ENCODE data around the gene HOOK2.
A peak's percentile ranks its signal among the peaks of the same experiment; 100 is the strongest.

The HOOK2 gene

GRCh38 chr19:12779162-12779993 is 4.0 kb upstream of the HOOK2 start:
- H3K4me3 ChIP-seq (replicated peaks; ENCODE audit: low read depth, low read length): peak overlapping the region; percentile 75
- peak; percentile 31 for TF ChIP-seq CTCF (IDR thresholded peaks at IDR 0.05; ENCODE audit: insufficient read depth, low read length, poor library complexity, severe bottlenecking)
- no peaks in the 10 kb centered on the region for H3K36me3 ChIP-seq (ENCODE audit: control insufficient read depth, insufficient read depth, low read length)
- H3K27me3 ChIP-seq (replicated peaks; ENCODE audit: control insufficient read depth, insufficient read depth, low read length): no peaks in the 10 kb centered on the region
- peak; percentile 56 for DNase-seq (ENCODE audit: extremely low read depth, insufficient read length)

- H3K27me3 ChIP-seq (replicated peaks; ENCODE audit: control insufficient read depth, insufficient read depth, low read length): no peaks in the 10 kb centered on the region
- no peaks in the 10 kb centered on the region for H3K36me3 ChIP-seq (ENCODE audit: control insufficient read depth, insufficient read depth, low read length)
- H3K4me3 ChIP-seq (replicated peaks; ENCODE audit: low read depth, low read length): peak overlapping the region; percentile 75
- no peak for DNase-seq (ENCODE audit: extremely low read depth, insufficient read length)
- no peak for TF ChIP-seq CTCF (IDR thresholded peaks at IDR 0.05; ENCODE audit: insufficient read depth, low read length, poor library complexity, severe bottlenecking)
Observed at GRCh38 chr19:12778905-12779161, 3.5 kb upstream of the HOOK2 start.

DNA sequence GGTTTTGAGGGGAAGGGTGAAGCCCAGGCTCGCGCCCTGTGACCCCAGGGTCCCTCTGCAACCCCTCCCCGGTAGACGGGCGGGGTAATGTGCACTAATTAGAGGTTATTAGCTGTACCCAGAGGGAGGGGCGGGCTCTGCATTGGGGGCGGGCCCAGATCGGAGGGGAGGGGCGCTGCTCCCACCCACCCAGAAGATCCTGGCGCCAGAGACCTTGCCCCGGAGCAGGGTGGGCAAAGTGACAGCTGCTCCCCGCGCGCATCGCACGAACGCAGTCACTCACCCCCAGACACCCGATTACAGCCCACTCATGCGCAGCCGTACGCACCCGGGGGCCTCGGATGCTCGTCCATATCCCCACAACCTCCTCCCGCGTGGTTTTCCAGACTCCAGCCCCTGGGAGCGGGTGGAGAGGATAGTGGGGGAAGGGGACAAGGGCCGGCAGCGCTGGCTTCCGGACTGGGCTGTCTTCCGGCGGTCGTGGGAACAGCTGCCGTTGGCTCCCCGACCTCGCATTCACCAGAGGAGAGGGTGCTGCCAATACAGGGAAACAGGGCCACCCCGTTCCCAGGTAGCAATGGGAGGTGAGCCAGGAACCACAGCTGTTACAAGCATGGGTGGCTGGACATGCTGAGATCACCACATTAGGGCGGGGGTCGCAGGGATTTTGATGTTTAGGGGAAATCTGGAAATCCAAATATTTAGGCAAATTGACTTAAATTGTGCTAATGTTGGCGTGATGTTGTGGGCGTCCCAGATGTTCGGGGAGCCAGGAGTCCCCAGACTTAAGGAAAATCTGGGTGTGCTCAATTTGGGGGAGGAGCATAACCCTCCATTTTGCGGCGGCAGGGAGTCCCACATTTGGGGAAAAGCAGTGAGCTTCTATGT is 2.9 kb upstream of the HOOK2 start:
- no peak for TF ChIP-seq CTCF (IDR thresholded peaks at IDR 0.05; ENCODE audit: insufficient read depth, low read length, poor library complexity, severe bottlenecking)
- Histone ChIP-seq H3K4me3 (replicated peaks; ENCODE audit: low read depth, low read length) (peak overlapping the region; percentile 75), H3K36me3 (ENCODE audit: control insufficient read depth, insufficient read depth, low read length) (no peaks in the 10 kb centered on the region), H3K27me3 (replicated peaks; ENCODE audit: control insufficient read depth, insufficient read depth, low read length) (no peaks in the 10 kb centered on the region)
- peak; percentile 73 for DNase-seq (ENCODE audit: extremely low read depth, insufficient read length)

- peak; percentile 99 for TF ChIP-seq CTCF (IDR thresholded peaks at IDR 0.05; ENCODE audit: insufficient read depth, low read length, poor library complexity, severe bottlenecking)
- no peaks in the 10 kb centered on the region for H3K27me3 ChIP-seq (replicated peaks; ENCODE audit: control insufficient read depth, insufficient read depth, low read length)
- DNase-seq (ENCODE audit: extremely low read depth, insufficient read length): peak; percentile 87
- H3K4me3 ChIP-seq (replicated peaks; ENCODE audit: low read depth, low read length): peak overlapping the region; percentile 75
- no peaks in the 10 kb centered on the region for H3K36me3 ChIP-seq (ENCODE audit: control insufficient read depth, insufficient read depth, low read length)
Observed at GRCh38 chr19:12777217-12778016, 2.1 kb upstream of the HOOK2 start.

DNA sequence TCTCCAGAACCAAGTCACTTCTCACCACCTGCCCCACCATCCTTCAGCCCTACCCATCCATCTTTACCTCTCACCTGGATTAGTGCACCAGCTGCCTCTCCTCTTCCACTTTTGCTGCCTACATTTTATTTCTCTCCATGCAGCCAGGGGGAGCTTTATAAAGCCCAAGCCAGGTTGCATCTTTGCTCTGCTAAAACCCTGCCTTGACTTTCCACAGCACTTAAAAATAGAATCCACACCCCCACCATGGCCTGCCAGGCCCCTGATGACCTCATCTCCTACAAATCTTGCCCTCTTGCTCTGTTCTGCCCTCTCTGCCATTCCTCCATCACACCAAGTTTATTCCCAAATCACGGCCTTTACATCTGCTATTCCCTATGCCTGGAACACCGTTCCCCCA is 1.8 kb downstream of the HOOK2 start:
- TF ChIP-seq CTCF (IDR thresholded peaks at IDR 0.05; ENCODE audit: insufficient read depth, low read length, poor library complexity, severe bottlenecking): peak; percentile 31
- no peak for DNase-seq (ENCODE audit: extremely low read depth, insufficient read length)
- Histone ChIP-seq H3K4me3 (replicated peaks; ENCODE audit: low read depth, low read length) (no peak overlapping the region), H3K36me3 (ENCODE audit: control insufficient read depth, insufficient read depth, low read length) (no peaks in the 10 kb centered on the region), H3K27me3 (replicated peaks; ENCODE audit: control insufficient read depth, insufficient read depth, low read length) (no peaks in the 10 kb centered on the region)
